Uterus (tissue), 4 donors: Measurements from ENCODE around the gene DIAPH2. TPM values are rescaled to one million over a fixed set of nuclear protein-coding genes. Genes with fewer than 3 reads are reported as not detected.

Experiments used
- DNase-seq, 2 donors: peaks; one replicate each; pipeline ENCODE4 v3.0.0-alpha.2; 2019 to 2020
- H3K27ac ChIP-seq, 2 donors: fragments of 200-600 bp; sonication (generic); 1 replicate in 1 of 2; 2 replicates in 1 of 2; pipeline ENCODE4 v1.5.1; 2016 to 2018
- H3K27me3 ChIP-seq, 2 donors: fragments of 200-600 bp; sonication (generic); one replicate each; pipeline ENCODE4 v1.5.1; 2018 to 2019; ENCODE audit warnings: control low read depth in 1 of 2
- H3K36me3 ChIP-seq, 2 donors: fragments of 200-600 bp; sonication (generic); one replicate each; pipeline ENCODE4 v1.5.1; 2019; ENCODE audit warnings: control low read depth in 1 of 2
- H3K4me1 ChIP-seq, 2 donors: fragments of 200-600 bp; sonication (generic); one replicate each; pipeline ENCODE4 v1.5.1; 2018 to 2019; ENCODE audit warnings: control low read depth in 1 of 2
- H3K4me3 ChIP-seq, 2 donors: fragments of 200-600 bp; sonication (generic); 1 replicate in 1 of 2; 2 replicates in 1 of 2; pipeline ENCODE4 v1.5.1; 2018 to 2019; ENCODE audit warnings: mild to moderate bottlenecking in 1 of 2
- H3K9me3 ChIP-seq, 2 donors: fragments of 200-600 bp; sonication (generic); one replicate each; pipeline ENCODE4 v1.5.1; 2019; ENCODE audit warnings: control low read depth in 1 of 2
- CTCF ChIP-seq, 4 experiments: fragments of 200-600 bp in 2 of 4; fragments of 450-650 bp in 2 of 4; sonication (generic) in 2 of 4; IDR thresholded peaks; one replicate each; pipeline ENCODE4 v1.5.1; 2016 to 2019; ENCODE audit warnings: antibody characterized with exemption in 4 of 4, mild to moderate bottlenecking in 2 of 4, moderate library complexity in 1 of 4
- POLR2A ChIP-seq, 2 donors: fragments of 450-650 bp; IDR thresholded peaks; one replicate each; pipeline ENCODE4 v1.6.1; 2016; ENCODE audit warnings: antibody characterized with exemption in 2 of 2, mild to moderate bottlenecking in 1 of 2, moderate library complexity in 1 of 2
- intact Hi-C: fragments of 100-400 bp; cut with DNase I; formaldehyde crosslinking; loops from one replicate; pipeline ENCODE4 v1.15.1; 2023; ENCODE audit warnings: low total_unique reads
- total RNA-seq, 4 donors: library from RNA; depleted of rRNA in 3 of 4; stranded (reverse); fragments of >200 nt in 3 of 4; gene quantifications; one replicate each; pipeline versions ENCODE4 v1.1.0 to v1.2.4, GENCODE V29; 2014 to 2023
- donor health status: DM: yes; HTN: yes; CAD: no.

Gene DIAPH2
- total RNA-seq, 4 donors from 2014 or later = 16.7 to 41.5 (median 30.3) TPM

- Histone ChIP-seq H3K36me3 (no peaks in the 10 kb centered on the region), H3K4me1 (no peaks in the 10 kb centered on the region), H3K27ac (no peak overlapping the region), H3K27me3 (no peaks in the 10 kb centered on the region), H3K9me3 (no peaks in the 10 kb centered on the region), H3K4me3 (no peak overlapping the region)
- DNase-seq = no peak
- peak; percentile 17 to 23 (median 20) for TF ChIP-seq CTCF (IDR thresholded peaks at IDR 0.05)
- no peak for TF ChIP-seq POLR2A (IDR thresholded peaks at IDR 0.05)
- intact Hi-C loops = no loop called here
Measured at GRCh38 chrX:96770315-96770714, 85.7 kb downstream of the DIAPH2 start.

- intact Hi-C loops = no loop called here
- Histone ChIP-seq H3K4me3 (no peak overlapping the region), H3K27me3 (no peaks in the 10 kb centered on the region), H3K4me1 (no peaks in the 10 kb centered on the region), H3K36me3 (no peaks in the 10 kb centered on the region), H3K9me3 (no peaks in the 10 kb centered on the region), H3K27ac (no peak overlapping the region)
- TF ChIP-seq CTCF (IDR thresholded peaks at IDR 0.05) (no peak), POLR2A (IDR thresholded peaks at IDR 0.05) (no peak)
- no peak for DNase-seq
Measured at GRCh38 chrX:96771486-96771885, 86.8 kb downstream of the DIAPH2 start.

- DNase-seq = no peak
- Histone ChIP-seq H3K4me3 (no peak overlapping the region), H3K27ac (no peak overlapping the region), H3K27me3 (no peaks in the 10 kb centered on the region), H3K36me3 (peaks cover 0 to 4% of the 10 kb centered on the region in 2 donors), H3K9me3 (no peaks in the 10 kb centered on the region), H3K4me1 (no peaks in the 10 kb centered on the region)
- intact Hi-C loops = no loop called here
- TF ChIP-seq CTCF (IDR thresholded peaks at IDR 0.05) (no peak), POLR2A (IDR thresholded peaks at IDR 0.05) (no peak)
Measured at GRCh38 chrX:96774116-96774515, 89.5 kb downstream of the DIAPH2 start.

- DNase-seq = no peak
- no peak for TF ChIP-seq CTCF (IDR thresholded peaks at IDR 0.05)
- no peak for TF ChIP-seq POLR2A (IDR thresholded peaks at IDR 0.05)
Measured at GRCh38 chrX:96776966-96777365, 92.3 kb downstream of the DIAPH2 start.

GRCh38 chrX:96791559-96791958 is 106.9 kb downstream of the DIAPH2 start:
- no peaks in the 10 kb centered on the region for H3K9me3 ChIP-seq
- no peaks in the 10 kb centered on the region for H3K4me1 ChIP-seq
- H3K27me3 ChIP-seq = peaks cover 0 to 10% of the 10 kb centered on the region in 2 donors
- TF ChIP-seq POLR2A (IDR thresholded peaks at IDR 0.05) (no peak), CTCF (IDR thresholded peaks at IDR 0.05) (no peak)
- H3K27ac ChIP-seq = no peak overlapping the region
- intact Hi-C loops = no loop called here
- no peak overlapping the region for H3K4me3 ChIP-seq
- no peak for DNase-seq
- no peaks in the 10 kb centered on the region for H3K36me3 ChIP-seq

More at GRCh38 chrX:96776966-96777365, 92.3 kb downstream of the DIAPH2 start:
- H3K4me3 ChIP-seq = no peak overlapping the region
- H3K9me3 ChIP-seq = no peaks in the 10 kb centered on the region
- intact Hi-C loops = no loop called here
- H3K27me3 ChIP-seq = peaks cover 0 to 6% of the 10 kb centered on the region in 2 donors
- peaks cover 0 to 4% of the 10 kb centered on the region in 2 donors for H3K36me3 ChIP-seq
- no peaks in the 10 kb centered on the region for H3K4me1 ChIP-seq
- H3K27ac ChIP-seq = no peak overlapping the region
